GM20000 (cell line): ENCODE results near the gene CUBN.

ENCODE experiments used
- DNase-seq: peaks from one replicate; pipeline ENCODE4 v3.0.0; 2012; ENCODE audit warnings: low spot score
- TF ChIP-seq, protein P1 (sequence below): IDR thresholded peaks from 2 replicates; pipeline ENCODE4 v1.5.1; 2012; ENCODE audit warnings: mild to moderate bottlenecking, control low read depth; ENCODE audit errors: extremely low read depth, missing control alignments

Gene CUBN

GRCh38 chr10:17043586-17043985 is 86.0 kb downstream of the CUBN start:
- TF ChIP-seq, protein P1, sequence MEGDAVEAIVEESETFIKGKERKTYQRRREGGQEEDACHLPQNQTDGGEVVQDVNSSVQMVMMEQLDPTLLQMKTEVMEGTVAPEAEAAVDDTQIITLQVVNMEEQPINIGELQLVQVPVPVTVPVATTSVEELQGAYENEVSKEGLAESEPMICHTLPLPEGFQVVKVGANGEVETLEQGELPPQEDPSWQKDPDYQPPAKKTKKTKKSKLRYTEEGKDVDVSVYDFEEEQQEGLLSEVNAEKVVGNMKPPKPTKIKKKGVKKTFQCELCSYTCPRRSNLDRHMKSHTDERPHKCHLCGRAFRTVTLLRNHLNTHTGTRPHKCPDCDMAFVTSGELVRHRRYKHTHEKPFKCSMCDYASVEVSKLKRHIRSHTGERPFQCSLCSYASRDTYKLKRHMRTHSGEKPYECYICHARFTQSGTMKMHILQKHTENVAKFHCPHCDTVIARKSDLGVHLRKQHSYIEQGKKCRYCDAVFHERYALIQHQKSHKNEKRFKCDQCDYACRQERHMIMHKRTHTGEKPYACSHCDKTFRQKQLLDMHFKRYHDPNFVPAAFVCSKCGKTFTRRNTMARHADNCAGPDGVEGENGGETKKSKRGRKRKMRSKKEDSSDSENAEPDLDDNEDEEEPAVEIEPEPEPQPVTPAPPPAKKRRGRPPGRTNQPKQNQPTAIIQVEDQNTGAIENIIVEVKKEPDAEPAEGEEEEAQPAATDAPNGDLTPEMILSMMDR = no peak
- DNase-seq = no peak

- TF ChIP-seq, protein P1 = no peak
- DNase-seq = no peak
Measured at GRCh38 chr10:17041626-17042520, 87.7 kb downstream of the CUBN start.

GRCh38 chr10:17038627-17039026 is 91.0 kb downstream of the CUBN start:
- no peak for DNase-seq
- TF ChIP-seq, protein P1 = no peak

- DNase-seq = no peak
- TF ChIP-seq, protein P1 = no peak
Measured at GRCh38 chr10:17037910-17038309, 91.7 kb downstream of the CUBN start.

- TF ChIP-seq, protein P1 = no peak
- no peak for DNase-seq
Measured at GRCh38 chr10:17035446-17035845, 94.2 kb downstream of the CUBN start.

- no peak for DNase-seq
- TF ChIP-seq, protein P1 = no peak
Measured at GRCh38 chr10:17033529-17034260, 95.9 kb downstream of the CUBN start.
